Liver (tissue), 9 donors: ENCODE data around the gene MEOX2. TPM values are rescaled to one million over a fixed set of nuclear protein-coding genes. Genes with fewer than 3 reads are reported as not detected.

Source experiments
- DNase-seq: peaks from one replicate; pipeline ENCODE4 v3.0.0-alpha.2; 2017; ENCODE audit warnings: low spot score
- H3K27ac ChIP-seq, 2 donors: one replicate each; pipeline ENCODE4 v1.7.0; 2013; ENCODE audit warnings: inconsistent platforms in 2 of 2, low read length in 2 of 2, control low read depth in 1 of 2, low read depth in 1 of 2, mild to moderate bottlenecking in 1 of 2
- H3K27me3 ChIP-seq, 4 donors: one replicate each; pipeline versions ENCODE4 v1.6.1 to v1.7.0; 2013; ENCODE audit warnings: low read length in 3 of 4, inconsistent platforms in 1 of 4, mild to moderate bottlenecking in 1 of 4, moderate library complexity in 1 of 4; ENCODE audit not compliant: control insufficient read depth in 4 of 4, insufficient read depth in 4 of 4
- H3K36me3 ChIP-seq, 4 donors: one replicate each; pipeline versions ENCODE4 v1.6.1 to v1.7.0; 2013; ENCODE audit warnings: low read length in 3 of 4, mild to moderate bottlenecking in 3 of 4, low read depth in 1 of 4, moderate library complexity in 1 of 4; ENCODE audit not compliant: control insufficient read depth in 4 of 4, insufficient read depth in 3 of 4
- H3K4me1 ChIP-seq, 4 donors: one replicate each; pipeline versions ENCODE4 v1.6.1 to v1.7.0; 2013; ENCODE audit warnings: low read length in 3 of 4, mild to moderate bottlenecking in 3 of 4, moderate library complexity in 1 of 4; ENCODE audit not compliant: control insufficient read depth in 4 of 4, insufficient read depth in 4 of 4
- H3K4me3 ChIP-seq, 3 donors: one replicate each; pipeline versions ENCODE4 v1.6.1 to v1.7.0; 2013; ENCODE audit warnings: low read length in 3 of 3, control low read depth in 1 of 3, low read depth in 1 of 3, mild to moderate bottlenecking in 1 of 3
- H3K9ac ChIP-seq, 2 donors: one replicate each; pipeline ENCODE4 v1.7.0; 2013; ENCODE audit warnings: low read length in 2 of 2, mild to moderate bottlenecking in 2 of 2, moderate library complexity in 2 of 2, control low read depth in 1 of 2, low read depth in 1 of 2
- H3K9me3 ChIP-seq, 4 donors: one replicate each; pipeline versions ENCODE4 v1.6.1 to v1.7.0; 2013; ENCODE audit warnings: low read length in 3 of 4; ENCODE audit not compliant: control insufficient read depth in 4 of 4
- ATF3 ChIP-seq: IDR thresholded peaks from 2 replicates; pipeline ENCODE4 v1.6.1; 2016; ENCODE audit warnings: antibody characterized with exemption
- CTCF ChIP-seq: fragments of 150-350 bp; IDR thresholded peaks from 2 replicates; pipeline ENCODE4 v1.5.1; 2017; ENCODE audit warnings: improper control_type of control experiment, low read depth, low read length; ENCODE audit not compliant: missing input control
- EGR1 ChIP-seq, 2 donors: IDR thresholded peaks; 2 replicates each; pipeline ENCODE4 v1.6.1; 2016 to 2018; ENCODE audit warnings: antibody characterized with exemption in 2 of 2, low read depth in 2 of 2
- FOXA1 ChIP-seq: IDR thresholded peaks from 2 replicates; pipeline ENCODE4 v1.6.1; 2016; ENCODE audit warnings: antibody characterized with exemption
- FOXA2 ChIP-seq: IDR thresholded peaks from 2 replicates; pipeline ENCODE4 v1.6.1; 2016; ENCODE audit warnings: antibody characterized with exemption
- HNF4A ChIP-seq, 2 donors: conservative IDR thresholded peaks; 2 replicates each; pipeline ENCODE4 v1.6.1; 2016; ENCODE audit warnings: antibody characterized with exemption in 2 of 2, mild to moderate bottlenecking in 2 of 2
- HNF4G ChIP-seq: IDR thresholded peaks from 2 replicates; pipeline ENCODE4 v1.6.1; 2016; ENCODE audit warnings: antibody characterized with exemption
- MAX ChIP-seq: IDR thresholded peaks from 2 replicates; pipeline ENCODE4 v1.6.1; 2016; ENCODE audit warnings: antibody characterized with exemption
- NR2F2 ChIP-seq: IDR thresholded peaks from 2 replicates; pipeline ENCODE4 v1.6.1; 2016; ENCODE audit warnings: antibody characterized with exemption
- RAD21 ChIP-seq, 2 donors: IDR thresholded peaks; 2 replicates each; pipeline ENCODE4 v1.6.1; 2016; ENCODE audit warnings: antibody characterized with exemption in 2 of 2, mild to moderate bottlenecking in 2 of 2
- REST ChIP-seq: IDR thresholded peaks from 2 replicates; pipeline ENCODE4 v1.6.1; 2016; ENCODE audit warnings: antibody characterized with exemption, mild to moderate bottlenecking
- RXRA ChIP-seq, 2 donors: IDR thresholded peaks; 2 replicates each; pipeline ENCODE4 v1.6.1; 2017 to 2018; ENCODE audit warnings: antibody characterized with exemption in 2 of 2, mild to moderate bottlenecking in 1 of 2
- YY1 ChIP-seq: IDR thresholded peaks from 2 replicates; pipeline ENCODE4 v1.6.1; 2016; ENCODE audit warnings: antibody characterized with exemption, mild to moderate bottlenecking
- WGBS: extraction: QIAGEN DNeasy Blood & Tissue Kit; methylation state at CpG from one replicate; pipeline ENCODE4 v1.1.7; 2013; 5-methylcytosine and 5-hydroxymethylcytosine counted together
- polyA plus RNA-seq, 2 donors: library from polyadenylated mRNA; stranded (reverse) in 1 of 2; unstranded in 1 of 2; fragments of 200-250 nt in 1 of 2; fragments of >200 nt in 1 of 2; fragmentation: Nextera tagmentation in 1 of 2; extraction: Ambion mirVana in 1 of 2; gene quantifications; one replicate each; pipeline versions ENCODE4 v1.2.1 to v1.2.3, GENCODE V29; 2013 to 2015
- total RNA-seq, 2 donors: library from RNA; depleted of rRNA; stranded (reverse); fragments of >200 nt; gene quantifications; one replicate each; pipeline ENCODE4 v1.2.3, GENCODE V29; 2014
- donor health status: healthy.
- donor health status: healthy.
- donor health status: healthy.
- donor health status: healthy.
- donor health status: healthy.

The MEOX2 gene
- total and polyA plus RNA-seq, 4 donors, result 0.32 to 0.70 (median 0.47) TPM

GRCh38 chr7:15684871-15685270 is 1.6 kb downstream of the MEOX2 start:
- no peaks in the 10 kb centered on the region for H3K36me3 ChIP-seq
- peak overlapping the region in 1 of 2 donors; percentile 30 for H3K9ac ChIP-seq
- no peaks in the 10 kb centered on the region for H3K9me3 ChIP-seq
- H3K4me1 ChIP-seq, result peaks cover 5 to 30% (median 21%) of the 10 kb centered on the region in 4 donors
- no peak for DNase-seq
- H3K27ac ChIP-seq, result no peak overlapping the region
- no peaks in the 10 kb centered on the region for H3K27me3 ChIP-seq
- TF ChIP-seq NR2F2, result no peak
- peak; percentile 8 for TF ChIP-seq YY1
- no peak for TF ChIP-seq CTCF
- TF ChIP-seq REST, result peak; percentile 10
- TF ChIP-seq MAX, result no peak
- peak overlapping the region; percentile 57 to 75 (median 63) for H3K4me3 ChIP-seq
- WGBS, result 14% methylated on average over 9 of the region's 9 CpGs

GRCh38 chr7:15684111-15684800 is 2.2 kb downstream of the MEOX2 start:
- Histone ChIP-seq H3K36me3 (no peaks in the 10 kb centered on the region), H3K4me3 (peak overlapping the region in 1 of 3 donors; percentile 63), H3K27ac (no peak overlapping the region), H3K9ac (no peak overlapping the region), H3K27me3 (no peaks in the 10 kb centered on the region), H3K9me3 (no peaks in the 10 kb centered on the region), H3K4me1 (peaks cover 5 to 30% (median 21%) of the 10 kb centered on the region in 4 donors)
- DNase-seq, result no peak
- WGBS, result 81% methylated on average over 8 of the region's 8 CpGs
- TF ChIP-seq FOXA2, result no peak
- TF ChIP-seq HNF4G, result no peak

GRCh38 chr7:15682751-15683245 is 3.7 kb downstream of the MEOX2 start:
- Histone ChIP-seq H3K9me3 (no peaks in the 10 kb centered on the region), H3K27me3 (no peaks in the 10 kb centered on the region), H3K4me1 (peaks cover 5 to 30% (median 21%) of the 10 kb centered on the region in 4 donors), H3K4me3 (no peak overlapping the region), H3K27ac (no peak overlapping the region), H3K36me3 (no peaks in the 10 kb centered on the region), H3K9ac (no peak overlapping the region)
- WGBS, result 87% methylated on average over 5 of the region's 5 CpGs
- no peak for DNase-seq
- TF ChIP-seq FOXA2 (no peak), RAD21 (IDR thresholded peaks at IDR 0.05) (no peak), HNF4G (no peak), NR2F2 (no peak), EGR1 (IDR thresholded peaks at IDR 0.05; ENCODE audit: low read depth in 2 of 2) (no peak), REST (no peak), MAX (no peak), RXRA (IDR thresholded peaks at IDR 0.05) (no peak), ATF3 (no peak), HNF4A (conservative IDR thresholded peaks at IDR 0.05) (no peak), CTCF (no peak), FOXA1 (no peak)
